GM12878 (cell line): ENCODE measurements around the gene TRAIP. TPM values are rescaled to one million over a fixed set of nuclear protein-coding genes. Genes with fewer than 3 reads are reported as not detected.

ENCODE experiments used
- POLR2AphosphoS2 ChIP-seq: IDR thresholded peaks from 2 replicates; pipeline ENCODE4 v1.6.1; 2011; ENCODE audit warnings: low read depth, mild to moderate bottlenecking, low read length, improper control_type of control experiment, moderate library complexity
- ZBTB4 ChIP-seq: fragments of 450-650 bp; formaldehyde crosslinking; IDR thresholded peaks from 2 replicates; pipeline ENCODE4 v1.4.0; 2022; ENCODE audit warnings: mild to moderate bottlenecking, moderate library complexity
- polyA plus RNA-seq, 11 experiments: library from polyadenylated mRNA; depleted of rRNA in 4 of 11; unstranded in 6 of 11; stranded (reverse) in 5 of 11; fragments of >200 nt; fragmentation: Nextera tagmentation in 4 of 11; fragmentation: Illumina TruSeq in 1 of 11; extraction: Ambion mirVana in 4 of 11; extraction: Trizol in 1 of 11; gene quantifications; 1 replicate in 1 of 11; 2 replicates in 10 of 11; pipeline versions ENCODE4 v1.2.1 to v1.2.3, GENCODE V29; 2011 to 2016; ENCODE audit warnings: inconsistent platforms in 2 of 11, missing spikeins in 2 of 11, low read depth in 1 of 11
- total RNA-seq, 4 experiments: library from RNA; depleted of rRNA in 3 of 4; stranded (reverse); fragments of >200 nt in 3 of 4; fragmentation: Illumina TruSeq in 1 of 4; extraction: Trizol in 1 of 4; gene quantifications; 2 replicates each; pipeline versions ENCODE4 v1.2.1 to v1.2.3, GENCODE V29; 2013 to 2021
- TF ChIP-seq, protein P1 (sequence below): fragments of 450-650 bp; formaldehyde crosslinking; IDR thresholded peaks from 2 replicates; pipeline ENCODE4 v1.4.0; 2020; ENCODE audit warnings: mild to moderate bottlenecking, moderate library complexity
- TF ChIP-seq, protein P2 (sequence below): IDR thresholded peaks from 2 replicates; pipeline ENCODE4 v1.6.1; 2012; ENCODE audit warnings: low read length, inconsistent platforms

Gene TRAIP
- total and polyA plus RNA-seq, 10 of the 15 experiments (the other 5 are each of a cell fraction or from before 2014, with no cell fraction given), result 15.9 to 37.0 (median 23.1) TPM

GRCh38 chr3:49880581-49881315 lies 24.4 kb upstream of the TRAIP start (continued):
- TF ChIP-seq, protein P1, sequence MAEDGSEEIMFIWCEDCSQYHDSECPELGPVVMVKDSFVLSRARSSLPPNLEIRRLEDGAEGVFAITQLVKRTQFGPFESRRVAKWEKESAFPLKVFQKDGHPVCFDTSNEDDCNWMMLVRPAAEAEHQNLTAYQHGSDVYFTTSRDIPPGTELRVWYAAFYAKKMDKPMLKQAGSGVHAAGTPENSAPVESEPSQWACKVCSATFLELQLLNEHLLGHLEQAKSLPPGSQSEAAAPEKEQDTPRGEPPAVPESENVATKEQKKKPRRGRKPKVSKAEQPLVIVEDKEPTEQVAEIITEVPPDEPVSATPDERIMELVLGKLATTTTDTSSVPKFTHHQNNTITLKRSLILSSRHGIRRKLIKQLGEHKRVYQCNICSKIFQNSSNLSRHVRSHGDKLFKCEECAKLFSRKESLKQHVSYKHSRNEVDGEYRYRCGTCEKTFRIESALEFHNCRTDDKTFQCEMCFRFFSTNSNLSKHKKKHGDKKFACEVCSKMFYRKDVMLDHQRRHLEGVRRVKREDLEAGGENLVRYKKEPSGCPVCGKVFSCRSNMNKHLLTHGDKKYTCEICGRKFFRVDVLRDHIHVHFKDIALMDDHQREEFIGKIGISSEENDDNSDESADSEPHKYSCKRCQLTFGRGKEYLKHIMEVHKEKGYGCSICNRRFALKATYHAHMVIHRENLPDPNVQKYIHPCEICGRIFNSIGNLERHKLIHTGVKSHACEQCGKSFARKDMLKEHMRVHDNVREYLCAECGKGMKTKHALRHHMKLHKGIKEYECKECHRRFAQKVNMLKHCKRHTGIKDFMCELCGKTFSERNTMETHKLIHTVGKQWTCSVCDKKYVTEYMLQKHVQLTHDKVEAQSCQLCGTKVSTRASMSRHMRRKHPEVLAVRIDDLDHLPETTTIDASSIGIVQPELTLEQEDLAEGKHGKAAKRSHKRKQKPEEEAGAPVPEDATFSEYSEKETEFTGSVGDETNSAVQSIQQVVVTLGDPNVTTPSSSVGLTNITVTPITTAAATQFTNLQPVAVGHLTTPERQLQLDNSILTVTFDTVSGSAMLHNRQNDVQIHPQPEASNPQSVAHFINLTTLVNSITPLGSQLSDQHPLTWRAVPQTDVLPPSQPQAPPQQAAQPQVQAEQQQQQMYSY (CRISPR knock-in tag), result no peak
- TF ChIP-seq, protein P2, sequence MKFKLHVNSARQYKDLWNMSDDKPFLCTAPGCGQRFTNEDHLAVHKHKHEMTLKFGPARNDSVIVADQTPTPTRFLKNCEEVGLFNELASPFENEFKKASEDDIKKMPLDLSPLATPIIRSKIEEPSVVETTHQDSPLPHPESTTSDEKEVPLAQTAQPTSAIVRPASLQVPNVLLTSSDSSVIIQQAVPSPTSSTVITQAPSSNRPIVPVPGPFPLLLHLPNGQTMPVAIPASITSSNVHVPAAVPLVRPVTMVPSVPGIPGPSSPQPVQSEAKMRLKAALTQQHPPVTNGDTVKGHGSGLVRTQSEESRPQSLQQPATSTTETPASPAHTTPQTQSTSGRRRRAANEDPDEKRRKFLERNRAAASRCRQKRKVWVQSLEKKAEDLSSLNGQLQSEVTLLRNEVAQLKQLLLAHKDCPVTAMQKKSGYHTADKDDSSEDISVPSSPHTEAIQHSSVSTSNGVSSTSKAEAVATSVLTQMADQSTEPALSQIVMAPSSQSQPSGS, result no peak
- TF ChIP-seq POLR2AphosphoS2, result no peak
- TF ChIP-seq ZBTB4, result no peak
